HG03025 (cell line): ENCODE results near the gene VWA3A.
"Not testable (repeated sequence)": the region's sequence is repeated elsewhere in the genome, so short reads cannot be mapped to it uniquely, and the experiment has no call there.

Experiments used
- ATAC-seq: cut with Tn5 transposase; IDR thresholded peaks from one replicate; pipeline ENCODE4 v1.9.1; 2021; ENCODE audit warnings: mild to moderate bottlenecking, moderate library complexity; ENCODE audit not compliant: unreplicated experiment, low FRiP score

VWA3A gene

DNA sequence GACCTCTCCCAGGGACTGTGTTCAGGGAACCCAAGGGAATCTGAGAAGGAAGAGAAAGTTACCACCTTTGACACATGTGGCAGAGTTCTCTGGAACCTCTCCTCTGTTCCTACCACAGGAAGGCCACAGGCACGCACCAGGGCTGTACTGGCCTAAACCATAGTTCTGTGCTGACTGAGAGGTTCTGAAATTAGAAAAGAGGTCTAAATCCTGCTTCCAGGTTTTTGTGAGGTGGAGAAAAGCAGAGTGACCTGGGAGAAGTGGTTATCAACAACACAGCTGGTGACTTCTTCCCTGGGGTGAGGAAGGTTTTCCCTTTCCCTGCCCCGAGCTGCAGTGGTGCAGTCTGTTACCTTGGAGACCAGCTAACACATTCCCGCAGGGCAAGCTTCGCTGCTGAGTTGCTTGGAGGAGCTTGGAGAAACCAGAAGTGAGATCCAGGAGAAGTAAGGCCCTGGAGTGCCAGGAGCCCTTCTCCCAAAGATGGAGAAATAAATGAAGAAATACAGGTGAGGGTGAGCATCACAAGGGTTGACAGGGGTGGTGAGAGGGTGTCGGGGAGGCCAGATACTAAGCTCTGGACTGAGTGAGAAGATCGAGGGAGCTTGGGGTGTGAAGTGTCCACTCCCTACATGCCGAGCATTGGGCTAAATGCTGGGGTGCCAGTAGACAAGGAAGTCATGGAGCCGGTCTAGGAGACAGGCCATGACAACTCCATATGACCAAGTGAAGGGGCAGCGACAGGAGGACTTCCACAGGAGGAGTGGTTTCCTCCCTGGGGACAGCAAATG, at the start of gene VWA3A:
VWA3A (plus strand) TSS at position 399 of the 791 bp plus-strand sequence; CDS start at position 496, 97 bp downstream.
- no peak for ATAC-seq

GRCh38 chr16:22043882-22044281, 48.5 kb upstream of the VWA3A start:
- not testable (repeated sequence) for ATAC-seq

GRCh38 chr16:22045888-22046287, 46.5 kb upstream of the VWA3A start:
- not testable (repeated sequence) for ATAC-seq

DNA sequence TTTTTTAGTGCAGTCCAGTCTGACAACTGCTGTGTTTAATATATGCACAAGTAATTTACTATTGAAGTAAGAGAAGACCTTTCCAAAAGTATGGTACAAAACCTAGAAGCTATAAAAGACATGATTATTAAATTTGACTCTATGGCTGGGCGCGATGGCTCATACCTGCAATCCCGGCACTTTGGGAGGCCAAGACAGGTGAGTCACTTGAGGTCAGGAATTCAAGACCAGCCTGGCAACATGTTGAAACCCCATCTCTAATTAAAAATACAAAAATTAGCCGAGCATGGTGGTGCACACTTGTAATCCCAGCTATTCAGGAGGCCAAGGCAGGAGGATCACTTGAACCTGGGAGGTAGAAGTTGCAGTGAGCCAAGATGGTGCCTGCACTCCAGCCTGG, 41.4 kb upstream of the VWA3A start:
- no peak for ATAC-seq

- ATAC-seq = no peak
Measured at GRCh38 chr16:22052980-22053379, 39.4 kb upstream of the VWA3A start.

GRCh38 chr16:22053921-22054341, 38.4 kb upstream of the VWA3A start:
- ATAC-seq = no peak

DNA sequence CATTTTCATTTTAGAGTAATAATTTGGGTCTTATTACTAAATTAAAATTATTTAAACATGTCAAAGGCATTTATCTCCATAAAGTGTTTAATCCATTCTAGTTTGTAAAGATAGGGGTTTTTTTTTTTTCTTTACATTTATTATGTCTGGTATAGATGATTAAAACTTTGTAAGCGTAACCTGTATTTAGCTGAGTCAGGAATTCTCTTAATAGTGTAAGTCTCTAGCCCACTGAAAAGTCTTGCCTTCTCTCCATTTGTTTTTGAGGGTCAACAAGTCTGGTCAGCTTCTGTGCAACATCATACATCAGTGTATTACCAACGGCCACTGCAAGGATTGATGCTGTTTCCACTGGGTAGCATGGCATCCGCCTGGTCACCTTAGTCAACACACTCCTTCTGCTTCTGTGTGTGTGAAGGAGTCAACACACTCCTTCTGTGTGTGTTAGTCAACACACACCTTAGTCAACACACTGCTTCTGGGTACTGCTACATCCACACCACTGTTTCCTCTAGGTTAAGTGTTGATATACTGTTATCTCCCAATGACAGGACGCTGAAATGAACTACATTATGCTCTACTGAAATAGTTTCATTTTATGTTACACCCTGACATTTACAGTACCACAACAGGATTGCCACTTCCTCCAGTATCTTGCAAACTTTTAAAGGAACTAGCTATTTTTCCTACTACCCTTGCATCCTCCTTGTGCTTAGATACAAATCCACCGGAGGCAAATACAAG, 37.3 kb upstream of the VWA3A start:
- ATAC-seq = no peak

GRCh38 chr16:22055881-22056280, 36.5 kb upstream of the VWA3A start:
- ATAC-seq = no peak

- ATAC-seq = no peak
Measured at GRCh38 chr16:22063888-22064467, 28.4 kb upstream of the VWA3A start.

GRCh38 chr16:22065252-22065651, 27.1 kb upstream of the VWA3A start:
- ATAC-seq = no peak

- ATAC-seq = no peak
Measured at GRCh38 chr16:22070361-22071330, 21.7 kb upstream of the VWA3A start.

GRCh38 chr16:22071331-22071910, 20.9 kb upstream of the VWA3A start:
- ATAC-seq = no peak

DNA sequence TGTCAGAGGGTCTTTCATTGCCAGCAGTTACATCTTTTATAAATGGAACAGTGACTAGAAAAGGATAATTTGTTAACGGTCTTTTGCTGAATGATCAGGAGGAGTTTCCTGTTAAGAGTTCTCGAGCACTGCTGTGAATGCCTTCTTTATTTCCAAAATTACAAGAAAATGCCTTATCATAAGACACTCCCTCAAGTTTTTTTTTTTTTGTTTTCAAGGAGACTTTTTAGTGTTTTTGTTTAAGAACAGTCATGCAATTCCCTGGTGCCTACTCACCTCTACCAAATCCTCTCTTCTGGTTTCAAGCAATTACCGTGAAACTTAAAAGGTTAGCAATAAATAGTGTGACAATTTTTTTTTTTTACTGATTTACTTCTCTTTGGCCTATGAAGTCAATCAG, 19.0 kb upstream of the VWA3A start:
- no peak for ATAC-seq

DNA sequence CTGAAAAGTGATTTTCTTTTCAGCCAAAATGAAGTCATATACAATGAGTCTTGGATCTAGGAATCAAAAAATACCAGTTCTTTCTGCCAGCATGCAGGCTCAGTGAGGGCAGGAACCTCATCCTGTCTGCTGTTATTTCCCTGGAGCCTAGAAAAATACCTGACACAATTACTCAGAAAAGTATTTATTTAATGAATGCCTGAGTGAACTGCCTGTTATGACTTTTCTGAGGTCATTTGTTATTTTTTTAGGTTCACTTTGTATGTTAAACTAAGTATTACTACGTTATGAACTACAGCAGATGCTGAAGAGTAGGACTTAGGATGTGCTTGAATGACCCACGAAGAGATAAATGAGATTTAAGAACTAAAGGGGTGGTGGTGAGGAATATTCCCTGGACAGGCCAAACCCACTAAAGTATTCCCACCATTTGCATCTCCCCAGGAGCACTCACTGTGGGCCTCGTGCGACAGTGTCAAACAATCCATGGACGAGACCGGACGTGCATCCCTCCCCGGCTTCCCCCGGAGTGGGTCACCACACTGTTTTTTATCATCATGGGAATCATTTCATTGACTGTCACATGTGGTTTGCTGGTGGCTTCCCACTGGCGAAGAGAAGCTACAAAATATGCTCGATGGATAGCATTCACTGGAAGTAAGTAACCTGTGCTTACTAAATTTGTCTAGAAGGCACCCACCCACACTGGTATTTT, 17.1 kb upstream of the VWA3A start:
- no peak for ATAC-seq

DNA sequence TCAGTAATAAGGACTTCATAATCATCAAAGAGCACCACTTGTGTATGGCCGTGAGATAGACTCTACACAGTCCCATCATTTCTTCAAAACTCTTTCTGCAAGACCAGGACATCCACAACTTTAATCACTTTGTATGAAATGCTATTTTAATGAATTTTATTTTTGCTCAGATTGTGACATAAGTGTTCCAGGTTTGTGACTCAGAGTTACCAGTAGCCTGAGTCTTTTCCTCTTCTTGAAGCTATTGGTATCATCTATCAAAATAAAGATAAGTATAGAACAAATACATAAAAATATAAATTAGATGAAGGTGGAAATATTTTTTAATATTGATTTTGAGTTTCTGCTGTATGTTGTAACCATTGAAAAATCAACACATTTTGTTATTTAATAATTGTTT, 16.6 kb upstream of the VWA3A start:
- ATAC-seq = no peak

DNA sequence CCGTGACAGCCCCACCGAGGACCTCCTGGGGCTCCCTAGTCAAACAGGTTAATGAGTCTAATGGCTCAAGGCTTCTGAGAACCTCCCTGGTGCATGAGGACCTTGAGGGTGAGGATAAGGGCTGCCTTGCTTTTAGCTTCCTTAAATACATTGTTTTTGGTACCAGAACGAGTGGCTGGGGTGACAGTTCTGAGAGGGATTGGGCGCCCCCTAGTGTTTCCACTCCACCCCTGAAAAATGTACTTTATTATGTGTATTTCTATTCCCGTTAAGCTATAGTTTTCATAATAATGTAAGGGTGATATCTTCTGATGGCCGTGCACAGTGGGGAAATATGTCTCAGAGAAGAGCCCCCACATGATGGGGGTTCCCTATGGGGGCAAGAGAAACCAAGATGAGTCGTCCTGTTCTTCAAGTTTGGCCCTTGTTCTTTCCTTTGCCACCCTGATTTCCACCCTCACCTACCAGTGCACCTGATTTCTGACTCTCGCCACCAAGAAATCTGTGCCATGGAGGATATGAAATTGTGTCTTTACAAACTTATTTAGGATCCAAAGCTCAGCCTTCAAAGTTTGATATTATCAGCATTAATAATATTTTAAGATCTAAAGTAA, 14.5 kb upstream of the VWA3A start:
- ATAC-seq = no peak

GRCh38 chr16:22078656-22079055, 13.7 kb upstream of the VWA3A start:
- ATAC-seq = no peak

GRCh38 chr16:22081050-22081449, 11.3 kb upstream of the VWA3A start:
- no peak for ATAC-seq

DNA sequence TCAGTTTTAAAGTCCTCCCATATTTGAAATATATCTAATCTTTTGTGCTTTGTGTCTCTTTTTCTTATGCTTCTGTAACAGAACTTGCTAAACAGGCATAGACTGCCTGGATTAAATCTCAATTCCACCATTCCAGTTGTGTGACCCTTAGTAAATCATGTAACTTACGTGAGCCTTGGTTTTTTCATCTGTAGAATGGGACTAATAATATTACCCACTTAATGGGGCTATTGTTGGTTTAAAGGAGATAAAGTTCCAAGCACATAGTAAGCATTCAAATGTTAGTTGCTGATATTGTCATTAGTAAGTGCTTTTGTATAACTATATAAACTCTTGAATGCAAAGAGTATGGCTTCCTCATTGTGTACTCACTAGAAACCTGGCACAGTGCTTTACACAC, 5.9 kb upstream of the VWA3A start:
- ATAC-seq = no peak
